Fibroblast of the aortic adventitia (primary cell): ENCODE results near the gene CDHR4. TPM values are rescaled to one million over a fixed set of nuclear protein-coding genes. Genes with fewer than 3 reads are reported as not detected.
"Not testable (repeated sequence)": the region's sequence is repeated elsewhere in the genome, so short reads cannot be mapped to it uniquely, and the experiment has no call there.

Experiments
- DNase-seq: peaks from one replicate; pipeline ENCODE4 v3.0.0-alpha.2; 2010; ENCODE audit warnings: low read depth
- H3K4me3 ChIP-seq: 2 replicates; pipeline ENCODE4 v1.5.1; 2011; ENCODE audit warnings: low read depth, mild to moderate bottlenecking, control low read depth, low read length, moderate library complexity
- total RNA-seq: library from RNA; depleted of rRNA; stranded (reverse); fragments of >200 nt; gene quantifications from 2 replicates; pipeline ENCODE4 v1.2.3, GENCODE V29; 2012; ENCODE audit warnings: low replicate concordance
- TF ChIP-seq, protein P1 (sequence below): IDR thresholded peaks from 2 replicates; pipeline ENCODE4 v1.5.1; 2011; ENCODE audit warnings: mild to moderate bottlenecking, low read length, control low read depth, inconsistent platforms; ENCODE audit not compliant: insufficient read depth

The CDHR4 gene
- total RNA-seq, 1 donor = 0.09 TPM

DNA sequence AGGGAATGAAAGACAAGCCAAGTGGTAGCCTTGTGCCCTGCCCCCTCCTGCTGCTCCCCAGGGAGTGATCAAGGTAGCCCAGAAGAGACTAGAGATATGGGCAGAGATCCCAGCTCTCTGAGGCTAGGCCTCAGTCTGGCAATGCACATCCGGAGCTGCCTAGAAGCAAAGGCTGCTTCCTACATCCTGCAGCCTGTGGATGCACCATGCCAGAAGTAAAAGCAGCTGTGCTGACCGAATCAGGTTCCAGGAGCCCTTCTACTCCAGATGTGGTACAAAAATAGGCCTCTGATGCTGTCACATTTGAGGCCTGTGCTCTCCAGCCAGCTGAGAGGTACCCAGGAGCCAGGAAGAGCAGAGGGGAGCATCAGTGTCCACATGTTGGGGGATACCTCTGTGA lies 40.7 kb upstream of the CDHR4 start:
- DNase-seq = peak; percentile 16
- TF ChIP-seq, protein P1, sequence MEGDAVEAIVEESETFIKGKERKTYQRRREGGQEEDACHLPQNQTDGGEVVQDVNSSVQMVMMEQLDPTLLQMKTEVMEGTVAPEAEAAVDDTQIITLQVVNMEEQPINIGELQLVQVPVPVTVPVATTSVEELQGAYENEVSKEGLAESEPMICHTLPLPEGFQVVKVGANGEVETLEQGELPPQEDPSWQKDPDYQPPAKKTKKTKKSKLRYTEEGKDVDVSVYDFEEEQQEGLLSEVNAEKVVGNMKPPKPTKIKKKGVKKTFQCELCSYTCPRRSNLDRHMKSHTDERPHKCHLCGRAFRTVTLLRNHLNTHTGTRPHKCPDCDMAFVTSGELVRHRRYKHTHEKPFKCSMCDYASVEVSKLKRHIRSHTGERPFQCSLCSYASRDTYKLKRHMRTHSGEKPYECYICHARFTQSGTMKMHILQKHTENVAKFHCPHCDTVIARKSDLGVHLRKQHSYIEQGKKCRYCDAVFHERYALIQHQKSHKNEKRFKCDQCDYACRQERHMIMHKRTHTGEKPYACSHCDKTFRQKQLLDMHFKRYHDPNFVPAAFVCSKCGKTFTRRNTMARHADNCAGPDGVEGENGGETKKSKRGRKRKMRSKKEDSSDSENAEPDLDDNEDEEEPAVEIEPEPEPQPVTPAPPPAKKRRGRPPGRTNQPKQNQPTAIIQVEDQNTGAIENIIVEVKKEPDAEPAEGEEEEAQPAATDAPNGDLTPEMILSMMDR = no peak
- no peak overlapping the region for H3K4me3 ChIP-seq

DNA sequence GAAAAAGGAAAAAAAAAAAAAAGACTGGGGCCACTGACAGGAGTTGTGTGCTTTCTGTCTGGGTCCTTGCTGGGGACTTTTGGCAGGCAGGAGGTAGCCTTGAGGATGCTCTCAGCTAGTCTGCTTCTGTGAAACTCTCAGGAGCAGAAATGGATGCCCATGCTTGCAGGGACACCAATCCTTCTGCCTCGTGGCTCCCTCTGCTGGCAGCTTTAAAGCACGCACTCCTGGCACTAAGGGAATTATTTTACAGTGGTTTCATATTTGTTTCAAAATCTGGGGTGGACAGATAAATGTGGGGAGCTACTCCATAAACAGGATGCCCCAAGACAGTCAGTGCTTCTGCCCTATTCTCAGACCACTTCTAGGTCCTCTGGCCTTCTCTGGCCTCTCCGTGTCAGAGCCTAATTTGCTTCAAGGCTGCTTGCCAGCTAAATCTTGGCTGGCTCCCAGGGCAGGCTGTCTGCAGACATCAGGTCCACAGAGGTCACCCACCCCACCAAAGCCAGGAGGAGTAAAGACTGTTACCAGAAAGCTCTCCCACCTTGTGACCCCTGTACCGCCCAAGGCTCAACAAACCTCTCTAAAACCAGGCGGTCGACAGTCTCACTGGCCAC lies 39.6 kb upstream of the CDHR4 start:
- no peak overlapping the region for H3K4me3 ChIP-seq
- DNase-seq = peak; percentile 87
- TF ChIP-seq, protein P1 = peak; percentile 91

DNA sequence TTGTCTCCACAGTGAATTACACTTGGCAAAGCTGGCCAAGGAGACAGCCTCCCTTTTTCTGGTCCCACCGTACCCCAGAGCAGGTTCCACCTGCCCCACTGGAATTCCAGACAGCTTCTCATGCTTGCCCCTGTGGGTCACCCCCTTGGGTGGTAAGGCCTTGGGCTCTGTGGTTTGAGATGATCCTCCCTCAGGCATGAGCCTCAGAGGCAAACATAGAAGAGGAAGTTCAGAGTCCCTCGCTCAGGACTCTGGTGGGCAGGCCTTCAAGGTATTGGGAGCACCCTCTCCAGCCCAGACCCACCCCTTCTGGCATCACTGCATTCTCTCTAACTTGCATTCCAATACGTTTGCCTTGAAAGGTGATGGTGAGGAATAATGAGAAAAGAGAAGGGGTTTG lies 31.7 kb upstream of the CDHR4 start:
- H3K4me3 ChIP-seq = no peak overlapping the region
- DNase-seq = no peak
- TF ChIP-seq, protein P1 = no peak

DNA sequence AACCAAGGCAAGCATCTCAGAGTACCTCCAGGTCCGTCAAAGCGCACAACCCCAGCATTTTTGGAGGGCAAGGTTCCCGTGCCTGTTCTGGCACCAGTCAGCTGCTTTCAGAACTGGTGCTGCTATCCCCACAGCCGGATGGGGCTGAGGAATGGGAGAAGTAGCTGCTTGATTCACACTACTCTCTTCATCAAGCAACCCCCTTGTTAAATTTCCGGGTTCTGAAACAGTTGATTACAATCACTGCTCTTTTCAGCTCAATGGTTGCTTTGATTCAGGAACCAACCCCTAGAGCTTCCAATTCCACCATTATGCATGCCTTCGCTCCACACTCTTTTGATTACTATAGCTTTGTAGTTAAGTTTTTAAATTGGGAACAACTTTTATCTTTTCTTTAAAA lies 26.3 kb upstream of the CDHR4 start:
- DNase-seq = no peak
- TF ChIP-seq, protein P1 = no peak
- H3K4me3 ChIP-seq = no peak overlapping the region

DNA sequence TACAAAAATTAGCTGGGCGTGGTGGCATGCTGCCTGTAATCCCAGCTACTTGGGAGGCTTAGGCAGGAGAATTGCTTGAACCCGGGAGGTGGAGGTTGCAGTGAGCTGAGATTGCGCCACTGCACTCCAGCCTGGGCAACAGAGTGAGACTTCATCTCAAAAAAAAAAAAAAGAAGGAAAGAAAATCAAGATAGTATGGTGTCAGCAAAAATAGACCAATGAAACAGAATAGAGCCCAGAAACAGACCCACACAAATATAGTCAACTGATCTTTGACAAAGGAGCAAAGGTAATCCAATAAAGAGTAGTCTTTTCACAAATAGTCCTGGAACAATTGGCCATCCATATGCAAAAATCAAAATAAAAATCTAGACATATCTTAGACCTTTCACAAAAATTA lies 23.5 kb upstream of the CDHR4 start:
- not testable (repeated sequence) for H3K4me3 ChIP-seq, DNase-seq

DNA sequence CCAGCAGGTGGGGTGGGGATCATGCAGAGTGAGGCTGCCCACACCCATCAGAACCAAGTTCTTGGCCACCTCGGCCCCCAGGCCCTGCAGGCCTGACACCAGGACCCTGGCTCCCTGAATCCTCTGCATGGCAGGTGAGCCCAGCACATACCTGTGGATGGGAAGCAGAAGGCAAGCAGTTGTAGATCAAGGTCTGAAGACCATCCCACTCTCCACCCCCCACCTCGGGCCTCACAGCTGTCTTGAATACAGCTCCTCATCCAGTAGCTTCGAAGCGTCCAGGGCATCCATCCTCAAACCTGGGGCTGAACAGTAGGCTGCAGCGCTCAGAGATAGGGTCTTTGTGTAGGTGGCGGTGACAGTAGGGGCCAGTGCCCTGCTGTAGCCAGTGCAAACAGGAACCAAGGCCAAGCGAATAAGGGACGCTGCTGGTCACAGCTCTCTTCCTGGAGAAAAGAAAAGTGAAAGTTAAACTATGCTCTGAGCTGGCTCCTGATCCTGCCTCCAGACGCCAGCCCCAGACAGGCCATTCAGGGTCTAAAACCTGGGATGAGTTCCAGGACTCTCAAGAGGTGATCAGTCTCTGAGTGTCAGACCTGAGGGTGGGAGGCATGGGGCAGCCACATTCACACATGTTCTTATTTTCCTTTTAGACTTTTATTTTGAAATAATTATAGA lies 14.0 kb upstream of the CDHR4 start, which contains the start of gene UBA7:
UBA7 (minus strand) TSS at position 457 of the 678 bp plus-strand sequence; CDS start at position 291, 166 bp downstream.
- TF ChIP-seq, protein P1 = no peak
- DNase-seq = peak; percentile 81
- peak within 1 kb of the TSS; percentile 82 for H3K4me3 ChIP-seq

DNA sequence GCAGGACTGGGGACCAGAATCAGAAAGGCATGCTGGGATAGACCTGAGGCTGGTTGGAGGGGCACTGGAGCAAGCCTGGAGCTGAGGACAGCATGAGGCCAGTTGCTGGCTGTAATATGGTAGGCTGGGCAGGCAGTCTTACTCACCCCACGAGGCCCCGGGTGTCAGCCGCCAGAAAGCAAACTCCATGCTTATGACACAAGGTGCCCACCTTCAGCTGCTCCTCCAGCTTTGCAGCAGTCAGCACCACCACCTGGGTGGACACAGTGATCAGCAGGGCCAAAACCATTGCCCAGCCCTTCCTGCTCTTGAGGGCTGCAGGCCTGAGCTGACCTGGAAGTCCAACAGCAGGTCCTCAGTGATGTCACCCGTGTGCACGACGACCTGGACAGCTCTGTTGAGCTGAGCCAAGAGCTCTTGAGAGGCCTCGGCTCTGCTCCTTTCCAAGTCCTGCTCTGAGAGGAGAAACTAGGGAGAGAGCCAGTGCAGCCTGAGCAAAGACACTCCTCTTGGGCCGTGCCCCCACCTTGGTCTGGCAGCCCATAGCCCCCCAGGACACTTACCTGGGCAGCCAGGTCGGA lies 13.3 kb upstream of the CDHR4 start:
- TF ChIP-seq, protein P1 = no peak
- DNase-seq = no peak
- H3K4me3 ChIP-seq = peak overlapping the region; percentile 82
